HG02798 (cell line): ENCODE results near the gene ZC2HC1C.

Experiments used
- ATAC-seq: cut with Tn5 transposase; IDR thresholded peaks from one replicate; pipeline ENCODE4 v1.9.1; 2021; ENCODE audit warnings: mild to moderate bottlenecking; ENCODE audit not compliant: unreplicated experiment, poor library complexity

Gene ZC2HC1C

DNA sequence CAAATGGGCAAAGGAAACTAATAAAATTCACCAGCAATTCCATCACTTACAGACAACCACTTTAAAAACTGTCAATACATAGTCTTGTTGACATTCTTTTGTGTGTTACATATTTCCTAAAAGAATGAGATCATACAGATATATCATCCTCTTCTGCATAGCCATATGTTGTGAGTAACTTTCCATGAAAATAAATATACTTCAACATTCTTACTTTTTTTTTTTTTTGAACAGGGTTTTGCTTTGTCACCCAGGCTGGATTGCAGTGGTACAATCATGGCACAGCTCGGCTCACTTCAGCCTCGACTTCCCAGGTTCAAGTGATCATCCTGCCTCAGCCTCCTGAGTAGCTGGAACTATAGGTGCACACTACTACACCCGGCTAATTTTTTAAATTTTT is 20.9 kb downstream of the ZC2HC1C start:
- ATAC-seq: no peak

DNA sequence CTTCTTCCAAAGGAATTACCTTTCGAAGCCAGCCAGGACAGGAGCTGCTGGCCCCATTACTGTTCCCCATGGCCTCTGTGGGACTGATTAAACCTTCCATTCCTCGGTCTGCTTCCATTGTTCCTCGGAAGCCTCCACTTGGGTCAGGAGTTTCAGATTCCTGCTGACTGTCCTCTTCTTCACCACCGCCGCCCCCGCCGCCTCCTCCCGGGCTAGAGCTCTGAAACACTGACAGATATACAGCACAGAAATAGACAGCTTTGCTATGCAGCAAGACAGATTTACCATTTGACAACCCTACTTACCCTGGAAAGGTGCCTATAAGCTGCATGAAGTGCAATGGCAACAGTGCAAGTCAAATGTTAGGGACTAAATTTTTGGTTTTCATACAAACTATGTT is 21.8 kb downstream of the ZC2HC1C start:
- ATAC-seq: no peak

DNA sequence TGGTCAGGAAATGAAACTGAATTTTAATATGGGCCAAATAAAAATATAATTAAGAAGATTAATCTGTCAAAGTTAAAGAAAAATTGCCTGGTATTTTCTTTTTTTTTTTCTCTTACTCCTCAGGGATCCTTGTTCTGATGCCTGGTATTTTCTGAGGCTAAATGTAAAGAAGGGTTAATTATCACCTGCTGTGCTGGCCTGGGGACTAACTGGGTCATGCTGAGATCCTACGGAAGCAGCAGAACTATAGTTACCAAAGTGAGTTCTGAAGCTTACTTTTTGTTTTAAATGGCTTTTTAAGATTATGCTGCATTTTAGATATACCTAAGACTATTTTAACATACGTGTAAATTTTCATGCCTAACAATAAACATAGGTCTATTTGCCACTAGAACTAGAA is 23.3 kb downstream of the ZC2HC1C start:
- ATAC-seq: no peak

DNA sequence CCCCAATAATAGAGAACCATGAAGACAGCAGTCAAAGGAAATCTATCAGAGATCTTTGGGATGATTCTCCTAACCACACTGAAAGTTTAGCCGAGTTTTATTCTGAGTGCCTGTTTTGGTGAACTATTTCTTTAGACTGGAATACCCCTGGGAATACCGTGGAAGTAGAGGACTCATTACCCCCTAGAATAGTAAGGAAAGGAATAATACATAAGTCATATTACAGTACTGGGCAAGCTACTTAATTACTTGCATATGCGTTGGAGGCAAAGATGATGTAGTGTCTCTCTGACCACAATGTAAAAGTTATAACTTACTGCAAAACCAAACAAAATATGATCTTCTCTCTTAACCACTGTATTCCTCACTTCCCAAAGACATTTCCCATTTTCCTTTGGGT is 25.5 kb downstream of the ZC2HC1C start:
- no peak for ATAC-seq

DNA sequence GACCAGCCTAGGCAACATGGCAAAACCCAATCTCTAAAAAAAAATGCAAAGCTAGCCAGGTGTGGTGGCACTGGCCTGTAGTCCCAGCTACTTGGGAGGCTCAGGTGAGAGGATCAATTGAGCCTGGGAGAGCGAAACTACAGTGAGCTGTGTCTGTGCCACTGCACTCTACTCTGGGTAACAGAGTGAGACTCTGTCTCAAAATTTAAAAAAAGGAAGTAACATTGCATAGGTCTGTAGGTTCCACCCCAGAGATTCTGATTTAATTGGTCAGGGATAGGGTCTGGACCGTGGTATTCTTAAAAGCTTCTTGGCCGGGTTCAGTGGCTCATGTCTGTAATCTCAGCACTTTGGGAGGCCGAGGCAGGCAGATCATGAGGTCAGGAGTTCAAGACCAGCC is 26.2 kb downstream of the ZC2HC1C start:
- ATAC-seq: no peak

DNA sequence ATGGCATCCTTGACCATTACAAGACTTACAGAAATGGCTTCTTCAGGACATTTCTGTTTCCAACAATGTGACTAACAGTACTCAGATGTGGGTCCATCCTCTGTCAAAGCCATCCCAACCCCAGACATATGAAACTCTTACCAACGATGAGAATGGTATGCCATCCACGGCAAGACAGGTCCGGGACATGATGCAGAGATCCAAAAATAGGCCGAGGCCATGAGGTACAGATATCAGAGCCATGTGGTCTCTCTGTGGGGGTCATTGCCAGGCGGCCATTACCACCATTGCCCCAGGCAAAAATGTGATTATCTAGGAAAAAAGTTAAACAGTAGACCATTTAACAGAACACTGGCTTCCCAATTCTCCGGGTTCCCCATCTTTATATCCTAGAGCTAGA is 27.5 kb downstream of the ZC2HC1C start:
- no peak for ATAC-seq

DNA sequence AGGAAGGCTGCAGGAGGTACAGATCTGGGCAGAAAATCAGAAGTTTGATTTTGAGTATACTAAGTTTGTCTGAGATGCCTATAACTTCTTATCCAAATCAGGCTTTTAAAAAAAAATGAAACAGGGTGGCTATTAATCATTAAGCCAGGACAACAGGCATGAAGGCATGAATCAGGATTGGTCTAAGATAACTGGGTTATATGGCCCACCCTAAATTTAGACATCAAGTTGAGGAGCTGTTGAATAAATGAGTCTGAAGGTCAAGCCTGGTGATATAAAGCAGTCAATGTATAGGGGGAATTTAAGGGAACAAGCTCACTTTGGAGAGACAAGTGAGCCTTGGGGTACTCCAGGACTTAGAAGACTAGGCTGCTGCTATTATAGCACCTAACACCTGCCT is 28.8 kb downstream of the ZC2HC1C start:
- ATAC-seq: no peak

DNA sequence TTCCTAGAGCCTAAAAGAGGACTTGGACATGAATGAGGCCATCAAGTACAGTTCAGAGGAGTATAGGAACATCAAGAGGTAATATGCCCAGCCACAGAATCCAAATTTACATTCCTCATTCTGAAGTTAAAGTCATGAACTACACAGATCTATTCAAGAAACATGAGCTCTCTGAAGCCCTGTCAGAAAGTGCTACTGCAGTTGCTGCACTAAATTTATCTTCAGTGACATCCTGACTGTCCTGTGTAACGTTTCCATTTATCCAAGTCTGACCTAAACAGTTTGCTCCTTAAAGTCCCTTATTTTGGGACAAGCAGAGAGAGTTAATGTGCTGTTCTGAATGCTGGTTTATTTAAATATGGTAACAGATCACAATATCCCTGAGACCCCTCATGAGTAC is 29.2 kb downstream of the ZC2HC1C start:
- ATAC-seq: no peak

DNA sequence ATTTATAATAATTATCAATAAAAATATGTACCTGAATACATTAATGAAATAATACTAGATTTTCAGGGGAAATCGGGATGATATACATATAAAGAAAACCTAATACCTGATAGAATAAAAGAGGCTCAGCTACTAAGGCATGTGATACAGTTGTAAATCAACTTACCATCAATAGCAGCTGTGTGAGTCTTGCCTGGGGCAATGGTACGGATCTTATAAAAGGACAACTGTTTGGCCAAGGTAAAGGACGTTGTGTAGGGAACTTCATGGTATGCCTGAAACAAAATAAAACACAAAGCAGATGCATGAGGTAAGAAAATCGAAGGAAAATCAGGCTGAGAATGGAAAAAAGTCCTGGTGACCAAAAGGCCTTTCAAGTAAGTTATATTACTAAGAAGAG is 32.0 kb downstream of the ZC2HC1C start:
- no peak for ATAC-seq

DNA sequence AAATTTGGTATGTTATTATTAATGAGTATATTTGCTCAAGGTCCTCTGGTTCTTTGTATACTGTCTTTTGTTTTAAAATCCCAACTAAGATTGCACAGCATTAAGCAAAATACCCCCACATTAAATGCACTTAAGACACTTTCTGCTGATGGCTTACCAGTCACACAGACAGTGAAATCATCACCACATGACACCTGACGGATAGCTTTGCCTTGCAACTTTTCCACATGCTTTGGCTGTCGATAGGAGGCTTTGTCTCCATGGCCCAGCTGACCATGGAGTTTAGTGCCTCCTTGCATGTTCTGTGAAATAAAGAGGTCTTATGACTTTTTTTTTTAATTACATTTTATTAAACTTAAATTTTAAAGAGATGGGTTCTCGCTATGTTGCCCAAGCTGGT is 37.7 kb downstream of the ZC2HC1C start:
- no peak for ATAC-seq

DNA sequence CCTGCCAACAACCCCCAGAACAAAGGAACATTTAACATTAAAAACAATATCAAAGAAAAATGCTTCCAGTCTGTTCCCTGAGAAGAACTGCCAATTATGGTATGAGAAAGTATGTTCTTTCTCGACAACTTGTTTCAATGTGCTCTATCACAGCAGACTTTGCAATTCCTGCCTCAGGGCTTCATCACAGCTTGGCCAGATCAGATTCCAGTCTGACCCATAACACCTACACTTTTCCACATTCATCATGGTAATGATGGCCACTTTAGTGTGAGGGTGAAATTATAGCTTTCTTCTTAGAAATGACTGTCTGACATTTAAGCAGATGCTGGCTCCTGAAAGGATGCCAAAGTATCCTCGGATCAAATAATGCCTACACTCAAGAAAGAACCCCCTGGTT is 40.4 kb downstream of the ZC2HC1C start:
- ATAC-seq: no peak

DNA sequence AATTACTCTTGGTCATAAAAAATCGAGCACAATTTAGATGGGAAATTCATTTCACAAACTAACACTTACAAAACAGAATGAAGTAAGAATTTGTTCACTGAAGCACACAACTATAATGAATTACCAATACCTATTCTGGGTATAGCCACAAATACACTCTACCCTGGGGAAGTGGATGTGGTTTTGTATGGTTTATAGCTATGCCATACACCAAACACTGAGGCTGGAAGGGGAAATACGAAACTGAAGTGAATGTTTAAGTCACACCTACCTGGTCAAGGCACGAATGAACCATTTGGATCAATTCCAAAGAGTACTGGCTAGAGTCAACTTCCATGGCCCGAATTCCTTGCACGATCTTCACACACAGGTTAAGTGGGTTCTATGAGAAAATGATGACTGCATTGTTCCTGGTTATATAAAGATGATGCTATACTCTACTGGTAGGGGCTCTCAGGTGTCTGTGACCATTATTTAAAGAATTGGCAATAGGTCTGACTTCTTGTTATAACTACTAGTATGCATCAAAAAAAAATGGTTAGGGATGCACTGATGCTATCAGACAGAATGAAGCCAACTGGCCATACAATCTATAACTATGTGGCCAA is 44.6 kb downstream of the ZC2HC1C start:
- no peak for ATAC-seq

DNA sequence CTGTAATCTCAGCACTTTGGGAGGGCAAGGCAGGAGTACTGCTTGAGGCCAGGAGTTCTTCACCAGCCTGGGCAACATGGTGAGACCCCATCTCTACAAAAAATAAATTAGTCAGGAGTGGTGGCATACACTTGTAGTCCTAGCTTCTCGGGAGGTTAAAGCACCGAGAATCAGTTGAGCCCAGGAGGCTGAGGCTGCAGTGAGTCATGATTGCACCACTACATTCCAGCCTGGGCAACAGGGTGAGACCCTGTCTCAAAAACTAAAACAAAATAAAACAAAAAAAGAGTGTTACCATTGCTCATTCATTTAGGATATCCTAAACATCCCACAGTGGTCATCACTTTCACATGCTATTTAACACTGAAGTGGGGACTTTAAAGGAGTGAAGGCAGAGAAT is 49.6 kb downstream of the ZC2HC1C start:
- no peak for ATAC-seq

DNA sequence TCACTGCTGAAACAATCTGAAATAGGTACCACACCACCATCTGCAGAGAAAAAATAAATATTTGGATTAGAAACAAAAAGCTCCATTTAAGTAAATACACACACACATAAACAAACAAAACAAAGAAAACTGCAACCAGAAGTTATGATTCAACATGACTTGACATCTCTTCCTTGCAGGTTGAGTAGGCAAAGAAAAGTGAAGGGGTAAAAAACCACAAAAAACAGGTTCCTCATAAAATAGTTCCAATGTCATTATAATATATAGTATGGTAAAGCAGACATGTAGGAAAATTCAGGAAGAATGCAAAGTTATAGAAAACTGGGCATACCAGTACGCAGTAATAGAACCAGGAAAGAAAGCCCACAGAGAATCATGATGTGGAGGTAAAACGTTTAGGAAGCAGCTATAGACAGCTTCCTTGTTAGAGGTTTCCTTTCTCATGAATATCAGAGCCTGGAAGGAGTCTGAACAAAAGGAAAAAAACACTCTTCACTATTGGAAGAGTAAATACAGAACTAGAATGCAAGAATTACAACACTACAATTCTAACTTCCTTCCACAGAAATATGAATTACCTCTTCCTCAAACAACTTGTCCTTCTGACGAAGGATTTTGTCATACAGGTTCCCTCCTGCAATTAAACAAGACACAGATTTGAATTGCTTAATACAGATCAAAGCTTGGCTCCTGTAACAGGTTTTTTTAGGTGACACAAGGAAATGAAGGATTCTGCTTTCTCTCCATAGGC is 51.3 kb downstream of the ZC2HC1C start:
- ATAC-seq: no peak

DNA sequence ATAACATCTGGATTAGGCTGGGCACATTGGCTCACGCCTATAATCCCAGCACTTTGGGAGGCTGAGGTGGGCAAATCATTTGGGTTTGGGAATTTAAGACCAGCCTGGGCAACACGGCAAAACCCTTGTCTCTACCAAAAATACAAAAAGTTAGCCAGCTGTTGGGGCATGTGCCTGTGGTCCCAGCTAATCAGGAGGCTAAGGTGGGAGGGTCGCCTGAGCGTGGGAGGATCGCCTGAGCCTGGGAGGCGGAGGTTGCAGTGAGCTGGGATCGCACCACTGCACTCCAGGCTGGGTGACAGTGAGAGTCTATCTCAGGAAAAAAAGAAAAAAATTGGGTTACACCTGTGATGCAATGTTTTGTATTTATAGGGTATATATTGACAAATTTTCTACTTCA is 52.1 kb downstream of the ZC2HC1C start:
- ATAC-seq: no peak

DNA sequence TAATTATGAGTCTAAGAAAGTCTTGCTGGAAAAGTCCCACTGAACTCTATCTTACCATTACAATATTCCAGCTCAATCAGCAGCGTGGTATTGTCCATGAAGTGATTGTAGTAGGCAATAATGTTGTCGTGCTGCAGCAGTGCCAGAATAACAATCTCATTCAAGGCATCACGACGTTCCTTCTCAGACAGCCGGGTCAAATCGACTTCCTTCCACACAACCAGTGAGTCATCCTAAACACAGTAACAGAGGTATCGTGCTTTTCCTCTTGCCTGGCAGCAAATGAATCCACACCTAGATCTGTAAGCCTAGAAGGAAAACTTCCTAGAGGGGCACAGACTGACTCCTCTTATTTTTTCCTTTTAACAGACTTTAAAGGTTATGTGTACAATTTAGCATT is 54.5 kb downstream of the ZC2HC1C start:
- no peak for ATAC-seq

DNA sequence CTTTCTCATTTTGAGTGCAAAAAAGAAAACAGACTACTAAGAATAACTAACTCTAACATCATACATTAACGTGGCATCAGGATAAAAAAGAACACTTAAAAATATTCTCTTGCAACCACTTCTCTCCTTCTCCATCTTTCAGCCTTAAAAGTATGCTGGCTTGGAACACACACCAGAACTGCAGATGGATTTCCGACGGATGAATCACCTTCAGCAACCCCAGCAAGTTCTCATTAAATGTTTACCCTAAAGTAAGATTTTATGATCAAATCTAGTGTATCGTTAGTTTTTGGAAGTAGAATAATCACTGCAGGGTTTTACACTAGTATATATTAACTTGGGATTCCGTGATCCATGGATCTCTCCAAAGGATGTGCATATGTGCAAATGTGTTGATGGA is 56.2 kb downstream of the ZC2HC1C start:
- no peak for ATAC-seq

DNA sequence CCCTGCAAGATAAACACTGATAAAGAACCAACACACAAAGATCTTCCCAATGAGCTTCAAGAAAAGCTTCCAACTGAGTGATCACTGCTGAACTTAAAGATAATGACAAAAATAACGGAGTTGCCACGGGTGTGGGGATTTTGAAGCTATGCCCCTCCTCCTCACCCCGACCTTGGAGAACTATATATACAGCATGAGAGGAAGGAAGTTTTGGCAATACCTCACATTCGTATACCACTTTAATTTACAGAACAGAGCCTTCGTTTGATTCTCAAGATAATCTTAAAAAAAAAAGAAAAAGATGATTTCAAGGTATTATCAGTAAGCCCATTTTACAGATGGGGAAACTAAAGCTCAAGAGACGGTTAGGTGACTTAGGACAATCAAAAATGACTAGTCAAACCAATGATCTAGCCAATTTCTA is 56.7 kb downstream of the ZC2HC1C start:
- ATAC-seq: no peak

DNA sequence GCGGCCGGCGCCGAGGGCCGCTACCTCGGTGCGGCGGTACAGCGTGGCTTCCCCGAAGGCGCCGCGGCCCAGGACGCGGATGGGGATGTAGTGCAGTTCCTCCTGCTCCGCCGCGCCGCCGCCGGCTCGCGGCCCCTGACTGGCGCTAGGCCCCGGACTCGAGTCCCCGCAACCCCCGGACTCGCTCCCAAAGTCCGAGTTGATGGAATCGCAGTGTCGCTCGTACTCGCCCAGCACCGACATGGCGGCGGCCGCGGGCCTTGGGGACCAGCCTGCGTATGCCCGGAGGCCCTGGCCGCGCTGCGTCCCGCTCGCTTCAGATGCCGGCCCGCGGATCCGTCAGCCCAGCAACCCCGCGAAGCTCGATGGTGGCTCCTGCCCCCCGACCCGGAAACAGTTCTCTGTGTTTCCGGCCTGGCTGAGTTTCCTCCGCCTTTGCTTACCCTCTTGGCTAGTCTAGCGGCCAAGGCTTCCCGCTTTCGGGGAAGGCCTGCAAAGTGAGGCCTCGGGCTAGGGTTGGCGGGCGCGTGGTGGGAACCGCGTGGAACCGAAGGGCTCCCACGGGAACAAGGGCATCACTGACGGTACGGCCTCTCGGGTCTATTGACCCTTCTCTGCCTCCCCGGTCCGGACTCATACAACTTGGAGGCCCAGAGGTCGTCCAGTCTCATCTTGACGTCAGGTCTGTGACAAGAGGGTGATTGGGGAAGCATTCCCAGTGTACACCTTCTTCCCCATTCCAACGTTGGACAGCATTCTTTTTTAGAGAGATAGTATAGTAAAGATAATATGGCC is 57.4 kb downstream of the ZC2HC1C start, which contains the start of gene NEK9:
Gene NEK9 (minus strand): TSS at position 370 of the 795 bp plus-strand sequence. CDS start 127 bp downstream, at position 243.
- ATAC-seq: peak; percentile 89

DNA sequence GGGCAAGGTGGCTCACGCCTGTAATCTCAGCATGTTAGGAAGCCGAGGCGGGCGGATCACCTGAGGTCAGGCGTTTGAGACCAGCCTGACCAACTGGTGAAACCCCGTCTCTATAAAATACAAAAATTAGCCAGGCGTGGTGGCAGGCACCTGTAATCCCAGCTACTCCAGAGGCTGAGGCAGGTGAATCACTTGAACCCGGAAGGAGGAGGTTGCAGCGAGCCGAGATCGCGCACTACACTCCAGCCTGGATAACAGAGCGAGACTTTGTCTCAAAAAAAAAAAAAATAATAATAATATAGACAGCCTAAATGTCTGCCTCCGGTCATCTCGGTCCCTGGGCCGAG is 58.0 kb downstream of the ZC2HC1C start:
- ATAC-seq: peak; percentile 13

DNA sequence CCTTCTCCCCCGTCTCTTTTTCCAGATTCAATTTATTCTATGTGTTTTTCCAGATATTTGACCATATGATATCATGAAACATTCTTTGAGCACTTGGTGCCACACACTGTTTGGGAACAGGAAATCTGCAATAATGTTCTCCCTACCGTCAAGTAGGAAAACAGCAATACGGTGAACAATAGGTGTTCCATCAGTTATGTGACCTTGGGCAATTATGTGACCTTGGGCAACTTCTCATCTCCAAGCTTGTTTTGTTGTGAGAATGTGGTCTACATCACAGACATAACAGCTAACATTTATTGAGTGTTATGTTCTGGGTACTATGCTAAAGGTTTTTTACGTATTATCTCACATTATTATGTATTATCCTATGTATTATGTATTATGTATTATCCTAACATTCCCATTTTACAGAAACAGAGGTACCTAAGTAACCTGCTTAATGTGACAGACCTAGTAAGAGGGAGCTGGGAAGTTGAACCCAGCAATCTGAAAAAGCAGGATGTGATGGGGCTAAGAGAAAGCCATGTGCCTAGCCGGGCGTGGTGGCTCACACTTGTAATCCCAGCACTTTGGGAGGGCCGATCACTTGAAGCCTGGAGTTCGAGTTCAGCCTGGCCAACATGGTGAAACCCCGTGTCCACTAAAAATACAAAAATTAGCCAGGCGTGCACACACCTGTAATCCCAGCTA is 58.6 kb downstream of the ZC2HC1C start:
- no peak for ATAC-seq
